Skin of body (tissue), 2 donors: ENCODE data around the gene CCSER1. TPM values are rescaled to one million over a fixed set of nuclear protein-coding genes. Genes with fewer than 3 reads are reported as not detected.
"Not testable (repeated sequence)": the region's sequence is repeated elsewhere in the genome, so short reads cannot be mapped to it uniquely, and the experiment has no call there.

Experiments used
- DNase-seq: peaks from one replicate; lab custom pipeline; 2025; lab: John Stamatoyannopoulos, UW
- total RNA-seq: library from RNA; depleted of rRNA; stranded (reverse); fragments of >200 nt; gene quantifications from one replicate; pipeline ENCODE4 v1.2.3, GENCODE V29; 2014

Gene CCSER1
- total RNA-seq, 1 donor from 2014 or later = 12.3 TPM

DNA sequence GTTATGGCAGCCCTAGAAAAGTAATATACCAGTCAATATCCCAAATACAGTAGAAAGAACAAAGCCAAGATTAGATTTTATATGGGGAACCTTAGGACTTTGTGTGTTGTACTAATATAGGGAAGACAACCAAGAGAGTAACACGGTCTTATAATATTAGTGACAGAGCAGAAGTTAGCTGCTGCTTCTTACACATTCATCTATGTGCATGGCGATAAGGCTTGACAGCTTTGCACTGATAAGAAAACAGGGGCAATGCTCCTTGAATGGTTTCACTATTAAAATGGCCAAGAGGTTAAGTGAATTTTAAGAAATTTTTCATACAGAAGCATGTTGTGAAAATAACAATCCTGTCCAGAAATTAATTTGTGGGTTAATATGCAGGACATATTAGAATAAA lies 521.6 kb downstream of the CCSER1 start:
- DNase-seq = no peak

- no peak for DNase-seq
Observed at GRCh38 chr4:90660672-90661071, 533.5 kb downstream of the CCSER1 start.

- no peak for DNase-seq
Observed at GRCh38 chr4:90670183-90670582, 543.0 kb downstream of the CCSER1 start.

DNA sequence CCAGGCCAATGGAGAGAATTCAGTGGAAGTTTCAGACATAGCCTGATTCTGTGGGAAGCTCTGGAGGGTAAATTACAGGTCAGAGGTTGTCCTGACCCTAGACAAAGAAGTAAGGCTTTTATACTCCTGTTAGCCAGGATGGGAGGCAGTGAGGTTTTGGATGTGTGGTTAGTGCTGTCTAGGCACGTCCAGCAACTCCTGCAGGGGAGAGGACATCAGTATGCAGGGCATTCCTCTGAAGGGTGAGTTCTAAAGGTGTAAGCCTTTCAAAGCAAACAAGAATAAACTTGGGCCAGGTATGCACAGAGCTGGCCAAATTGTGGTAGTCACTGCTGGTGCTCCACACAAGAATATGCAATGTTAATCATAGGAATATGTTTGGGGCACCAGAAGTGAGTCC lies 562.5 kb downstream of the CCSER1 start:
- DNase-seq = no peak

DNA sequence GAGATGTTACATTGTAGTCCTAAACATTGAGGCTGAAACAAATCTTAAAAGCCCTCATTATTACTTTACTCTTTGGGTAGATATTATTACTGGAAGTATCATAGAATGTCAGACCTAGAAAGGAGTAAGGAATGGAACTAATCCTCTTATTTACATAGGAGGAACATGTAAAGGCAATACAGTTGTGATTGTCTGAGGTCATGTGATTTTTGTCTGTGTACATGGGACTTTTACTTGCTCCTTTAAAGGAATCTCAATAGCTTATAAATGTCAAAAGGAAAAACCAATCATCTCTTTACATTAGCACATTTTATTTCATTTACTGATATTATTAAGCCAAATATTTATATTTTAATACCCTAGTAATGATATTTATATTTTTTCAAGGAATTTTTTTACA lies 568.2 kb downstream of the CCSER1 start:
- no peak for DNase-seq

DNA sequence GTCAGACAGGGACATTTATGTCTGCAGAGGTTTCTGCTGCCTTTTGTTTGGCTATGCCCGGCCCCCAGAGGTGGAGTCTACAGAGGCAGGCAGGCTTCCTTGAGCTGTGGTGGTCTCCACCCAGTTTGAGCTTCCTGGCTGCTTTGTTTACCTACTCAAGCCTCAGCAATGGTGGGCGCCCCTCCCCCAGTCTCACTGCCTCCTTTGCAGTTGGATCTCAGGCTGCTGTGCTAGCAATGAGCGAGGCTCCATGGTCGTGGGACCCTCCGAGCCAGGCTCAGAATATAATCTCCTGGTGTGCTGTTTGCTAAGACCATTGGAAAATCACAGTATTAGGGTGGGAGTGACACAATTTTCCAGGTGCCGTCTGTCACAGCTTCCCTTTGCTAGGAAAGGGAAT lies 578.3 kb downstream of the CCSER1 start:
- not testable (repeated sequence) for DNase-seq

- no peak for DNase-seq
Observed at GRCh38 chr4:90715242-90715641, 588.0 kb downstream of the CCSER1 start.

DNA sequence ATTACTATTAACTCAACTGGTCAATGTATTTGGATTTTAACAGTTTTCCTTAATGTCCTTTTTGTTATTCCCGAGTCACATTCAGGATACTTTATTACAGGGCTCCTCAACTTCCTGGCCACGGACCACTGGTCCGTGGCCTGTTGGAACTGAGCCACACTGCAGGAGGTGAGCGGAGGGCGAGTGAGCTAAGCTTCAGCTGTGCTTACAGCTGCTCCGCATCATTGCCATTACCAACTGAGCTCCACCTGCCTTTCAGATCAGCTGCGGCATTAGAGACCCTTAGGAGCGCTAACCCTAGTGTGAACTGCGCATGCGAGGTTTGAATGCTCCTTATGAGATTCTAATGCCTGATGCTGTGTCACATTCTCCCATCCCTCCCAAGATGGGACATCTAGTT lies 591.7 kb downstream of the CCSER1 start:
- no peak for DNase-seq

DNA sequence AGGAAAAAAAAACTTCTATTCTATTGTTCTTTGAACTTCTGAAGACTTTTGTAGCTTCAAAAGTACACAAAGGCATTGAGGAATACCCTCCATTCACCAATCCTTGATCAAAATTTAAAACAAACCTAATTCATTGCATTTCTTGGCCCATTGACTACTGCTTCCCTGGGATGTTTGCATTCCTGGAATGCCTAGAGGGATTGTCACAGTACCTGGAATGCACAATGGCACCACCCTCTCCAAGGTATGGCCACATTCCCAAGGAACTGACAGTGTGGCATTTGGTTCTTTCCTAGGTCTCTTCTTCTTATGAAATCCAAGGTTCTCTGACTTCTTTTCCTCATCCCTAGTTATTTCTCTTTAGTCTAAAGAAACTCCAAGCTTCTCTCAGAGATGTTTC lies 600.7 kb downstream of the CCSER1 start:
- no peak for DNase-seq

- no peak for DNase-seq
Observed at GRCh38 chr4:90730752-90731151, 603.6 kb downstream of the CCSER1 start.

GRCh38 chr4:90733211-90733610 lies 606.0 kb downstream of the CCSER1 start:
- no peak for DNase-seq

DNA sequence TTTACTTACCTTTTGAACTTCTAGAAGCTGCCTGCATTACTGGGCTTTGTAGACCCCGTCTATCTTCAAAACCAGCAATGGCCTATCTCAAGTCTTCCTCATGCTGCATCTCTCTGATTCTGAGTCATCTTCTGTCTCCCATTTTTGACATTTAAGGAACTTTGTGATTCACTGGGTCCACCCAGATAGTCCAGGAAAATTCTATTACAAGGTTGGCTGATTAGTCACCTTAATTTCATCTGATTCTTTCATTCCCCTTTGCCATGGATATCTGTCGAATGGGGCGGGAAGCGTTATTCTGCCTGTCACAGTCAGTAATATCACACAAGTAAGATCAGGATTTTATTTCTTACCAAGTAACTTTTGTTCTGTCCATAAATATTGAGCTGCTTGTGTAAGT lies 618.0 kb downstream of the CCSER1 start:
- no peak for DNase-seq

- DNase-seq = peak; percentile 12
Observed at GRCh38 chr4:90753068-90753467, 625.9 kb downstream of the CCSER1 start.

- DNase-seq = no peak
Observed at GRCh38 chr4:90757534-90758060, 630.4 kb downstream of the CCSER1 start.

DNA sequence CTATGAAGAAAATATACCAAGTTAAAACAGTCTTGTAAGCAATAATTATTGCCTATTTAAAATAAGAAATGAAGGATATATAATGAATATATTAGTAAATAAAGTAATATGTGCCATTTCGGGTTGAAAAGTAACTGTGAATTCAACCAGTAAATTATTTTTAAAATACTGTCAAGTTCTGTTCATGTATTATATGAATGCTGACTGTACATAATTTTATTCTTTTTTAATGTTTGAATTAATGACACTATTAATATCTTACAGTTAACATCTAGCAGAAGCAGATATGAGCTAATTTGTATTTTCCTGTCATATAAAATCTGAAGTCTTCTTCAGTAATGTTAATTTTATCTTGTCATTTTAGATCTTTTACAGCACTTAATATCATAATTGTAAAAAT lies 632.9 kb downstream of the CCSER1 start:
- DNase-seq = no peak

- DNase-seq = no peak
Observed at GRCh38 chr4:90766837-90767236, 639.6 kb downstream of the CCSER1 start.

DNA sequence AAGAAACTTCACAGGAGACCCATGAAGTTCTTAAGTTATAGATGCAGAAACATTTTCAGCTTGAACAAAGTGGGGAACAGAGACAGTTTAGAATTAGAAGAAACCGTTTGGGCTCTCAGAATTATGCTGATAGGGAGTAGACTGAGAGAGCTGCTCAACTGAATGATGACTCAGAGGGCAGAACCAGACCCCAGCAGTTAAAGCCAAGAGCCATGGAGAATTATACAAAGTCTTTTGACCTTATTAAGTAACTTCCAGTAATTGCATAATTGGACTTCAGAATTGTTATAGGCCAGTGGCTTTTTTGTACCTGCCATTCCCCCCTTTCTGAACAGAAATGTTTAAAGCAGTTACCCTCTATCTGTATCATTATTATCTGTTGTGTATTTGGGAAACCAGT lies 642.1 kb downstream of the CCSER1 start:
- DNase-seq = no peak

GRCh38 chr4:90780193-90780592 lies 653.0 kb downstream of the CCSER1 start:
- no peak for DNase-seq

GRCh38 chr4:90786602-90787001 lies 659.4 kb downstream of the CCSER1 start:
- no peak for DNase-seq

- no peak for DNase-seq
Observed at GRCh38 chr4:90792696-90793095, 665.5 kb downstream of the CCSER1 start.

GRCh38 chr4:90798948-90799347 lies 671.8 kb downstream of the CCSER1 start:
- DNase-seq = no peak

DNA sequence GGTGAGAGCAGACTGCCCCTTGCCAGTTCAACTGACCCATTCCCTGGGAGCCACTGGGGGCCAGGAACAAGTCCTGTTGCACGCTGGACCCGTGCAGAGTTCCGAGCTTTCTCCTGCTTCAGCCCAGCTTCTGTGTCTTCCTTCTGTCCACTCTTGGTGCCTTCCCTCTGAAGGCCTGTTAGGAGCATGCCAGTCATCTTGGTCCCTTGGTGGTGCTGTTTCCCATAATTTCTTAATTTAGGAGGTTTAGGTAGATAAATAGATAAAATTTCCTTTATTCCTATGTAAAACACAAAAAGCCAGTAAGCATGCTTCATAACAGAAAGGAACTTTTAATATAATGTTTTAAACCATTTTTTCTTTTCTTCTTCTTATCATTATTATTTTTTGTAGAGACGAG lies 672.7 kb downstream of the CCSER1 start:
- DNase-seq = no peak

- DNase-seq = no peak
Observed at GRCh38 chr4:90815569-90815968, 688.4 kb downstream of the CCSER1 start.

- DNase-seq = no peak
Observed at GRCh38 chr4:90816754-90817153, 689.6 kb downstream of the CCSER1 start.
